ENCODE measurements around the gene AOC1.

AOC1 gene

DNA sequence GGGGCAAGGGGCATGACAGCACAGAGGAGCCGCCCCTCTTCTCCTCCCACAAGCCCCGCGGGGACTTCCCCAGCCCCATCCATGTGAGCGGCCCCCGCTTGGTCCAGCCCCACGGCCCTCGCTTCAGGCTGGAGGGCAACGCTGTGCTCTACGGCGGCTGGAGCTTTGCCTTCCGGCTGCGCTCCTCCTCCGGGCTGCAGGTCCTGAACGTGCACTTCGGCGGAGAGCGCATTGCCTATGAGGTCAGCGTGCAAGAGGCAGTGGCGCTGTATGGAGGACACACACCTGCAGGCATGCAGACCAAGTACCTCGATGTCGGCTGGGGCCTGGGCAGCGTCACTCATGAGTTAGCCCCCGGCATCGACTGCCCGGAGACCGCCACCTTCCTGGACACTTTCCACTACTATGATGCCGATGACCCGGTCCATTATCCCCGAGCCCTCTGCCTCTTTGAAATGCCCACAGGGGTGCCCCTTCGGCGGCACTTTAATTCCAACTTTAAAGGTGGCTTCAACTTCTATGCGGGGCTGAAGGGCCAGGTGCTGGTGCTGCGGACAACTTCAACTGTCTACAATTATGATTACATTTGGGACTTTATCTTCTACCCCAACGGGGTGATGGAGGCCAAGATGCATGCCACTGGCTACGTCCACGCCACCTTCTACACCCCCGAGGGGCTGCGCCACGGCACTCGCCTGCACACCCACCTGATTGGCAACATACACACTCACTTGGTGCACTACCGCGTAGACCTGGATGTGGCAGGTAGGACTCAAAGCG is 5.1 kb downstream of the AOC1 start:
- H3K9me3 Mint-ChIP-seq = peaks cover 1% of the 10 kb centered on the region
- H3K4me1 Mint-ChIP-seq = peaks cover 2% of the 10 kb centered on the region
- H3K36me3 Mint-ChIP-seq = peaks cover 2% of the 10 kb centered on the region
- peaks cover 16% of the 10 kb centered on the region for H3K27me3 Mint-ChIP-seq
- H3K4me3 Mint-ChIP-seq = no peak overlapping the region
- ATAC-seq (ENCODE audit: low read depth) (no peak), DNase-seq (ENCODE audit: low spot score in 2 of 2) (peak in 1 of 2 donors; percentile 6)
- no peak overlapping the region for H3K27ac Mint-ChIP-seq

DNA sequence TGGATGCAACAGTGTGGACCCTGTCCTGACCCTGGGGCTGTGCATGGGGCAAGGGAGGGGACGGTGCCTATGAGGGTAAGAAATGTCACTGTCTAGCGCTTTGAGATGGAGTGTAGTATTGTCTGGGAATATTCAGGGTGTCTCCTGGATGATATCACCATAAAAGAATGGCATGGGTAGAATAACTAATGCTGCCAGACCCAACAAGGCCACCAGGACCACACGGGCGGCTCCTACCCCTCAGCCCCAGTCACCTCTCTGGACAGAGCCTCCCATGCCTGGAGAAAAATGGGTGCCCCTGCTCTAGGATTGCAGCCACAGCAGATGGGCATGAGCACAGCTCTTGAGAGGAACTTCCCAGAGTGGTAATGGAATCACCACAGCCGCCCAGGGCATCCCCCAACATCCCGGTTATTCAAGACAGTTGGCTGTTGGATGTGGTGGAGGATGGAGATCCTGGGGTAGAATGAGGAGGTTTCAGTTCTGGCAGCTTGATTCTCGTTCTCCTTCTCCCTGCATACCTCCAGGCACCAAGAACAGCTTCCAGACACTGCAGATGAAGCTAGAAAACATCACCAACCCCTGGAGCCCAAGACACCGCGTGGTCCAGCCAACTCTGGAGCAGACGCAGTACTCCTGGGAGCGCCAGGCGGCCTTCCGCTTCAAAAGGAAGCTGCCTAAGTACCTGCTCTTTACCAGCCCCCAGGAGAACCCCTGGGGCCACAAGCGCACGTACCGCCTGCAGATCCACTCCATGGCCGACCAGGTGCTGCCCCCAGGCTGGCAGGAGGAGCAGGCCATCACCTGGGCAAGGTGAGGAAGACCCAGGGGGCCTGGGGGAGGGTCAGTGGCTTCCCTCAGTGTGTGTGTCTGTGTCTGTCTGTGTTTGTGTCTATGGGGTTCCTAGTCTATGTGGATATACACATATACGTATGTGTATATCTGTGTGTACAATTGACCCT is 6.2 kb downstream of the AOC1 start:
- Mint-ChIP-seq H3K27ac (no peak overlapping the region), H3K4me1 (peaks cover 2% of the 10 kb centered on the region), H3K9me3 (peaks cover 4% of the 10 kb centered on the region), H3K36me3 (peaks cover 4% of the 10 kb centered on the region), H3K27me3 (peaks cover 21% of the 10 kb centered on the region), H3K4me3 (no peak overlapping the region)
- ATAC-seq (ENCODE audit: low read depth) (no peak), DNase-seq (ENCODE audit: low spot score in 2 of 2) (no peak)

DNA sequence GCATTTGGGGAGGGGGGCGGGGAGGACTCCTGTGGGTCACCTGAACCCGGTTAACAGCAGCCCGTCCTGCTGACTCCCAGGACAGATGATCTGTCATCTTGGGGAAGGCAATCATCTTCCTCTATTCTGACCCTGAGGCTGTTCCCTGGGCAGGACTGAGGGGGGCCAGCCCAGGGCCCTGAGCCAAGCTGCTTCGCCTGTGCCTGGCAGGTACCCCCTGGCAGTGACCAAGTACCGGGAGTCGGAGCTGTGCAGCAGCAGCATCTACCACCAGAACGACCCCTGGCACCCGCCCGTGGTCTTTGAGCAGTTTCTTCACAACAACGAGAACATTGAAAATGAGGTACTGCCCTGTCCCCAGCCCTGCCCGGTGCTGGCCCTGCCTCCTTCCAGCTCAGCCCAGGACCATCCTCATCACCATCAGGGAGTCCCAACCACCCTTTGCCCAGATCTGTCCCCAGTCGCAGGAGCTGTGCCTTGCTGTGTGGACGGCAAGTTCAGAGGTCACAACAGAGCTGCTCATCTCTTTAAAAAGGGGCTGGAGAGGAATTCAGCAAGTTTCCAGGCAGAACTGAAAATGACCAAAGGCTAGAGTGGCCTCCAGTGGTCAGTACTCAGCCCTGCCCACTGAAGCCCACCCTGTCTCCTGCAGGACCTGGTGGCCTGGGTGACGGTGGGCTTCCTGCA is 8.1 kb downstream of the AOC1 start:
- ATAC-seq (ENCODE audit: low read depth) = no peak
- Mint-ChIP-seq H3K4me3 (no peak overlapping the region), H3K27me3 (peaks cover 16% of the 10 kb centered on the region), H3K9me3 (peaks cover 4% of the 10 kb centered on the region), H3K27ac (no peak overlapping the region), H3K4me1 (no peaks in the 10 kb centered on the region), H3K36me3 (peaks cover 4% of the 10 kb centered on the region)
- no peak for DNase-seq (ENCODE audit: low spot score in 2 of 2)

DNA sequence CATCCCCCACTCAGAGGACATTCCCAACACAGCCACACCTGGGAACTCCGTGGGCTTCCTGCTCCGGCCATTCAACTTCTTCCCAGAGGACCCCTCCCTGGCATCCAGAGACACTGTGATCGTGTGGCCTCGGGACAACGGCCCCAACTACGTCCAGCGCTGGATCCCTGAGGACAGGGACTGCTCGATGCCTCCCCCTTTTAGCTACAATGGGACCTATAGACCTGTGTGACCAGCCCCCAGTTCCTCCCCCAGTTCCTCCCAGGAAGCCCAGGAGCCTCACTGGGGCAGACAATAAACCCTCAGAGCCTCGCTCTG is 8.6 kb downstream of the AOC1 start:
- Mint-ChIP-seq H3K27me3 (peaks cover 14% of the 10 kb centered on the region), H3K27ac (no peak overlapping the region), H3K9me3 (peaks cover 4% of the 10 kb centered on the region), H3K4me1 (no peaks in the 10 kb centered on the region), H3K36me3 (peaks cover 4% of the 10 kb centered on the region), H3K4me3 (no peak overlapping the region)
- DNase-seq (ENCODE audit: low spot score in 2 of 2) (no peak), ATAC-seq (ENCODE audit: low read depth) (no peak)

DNA sequence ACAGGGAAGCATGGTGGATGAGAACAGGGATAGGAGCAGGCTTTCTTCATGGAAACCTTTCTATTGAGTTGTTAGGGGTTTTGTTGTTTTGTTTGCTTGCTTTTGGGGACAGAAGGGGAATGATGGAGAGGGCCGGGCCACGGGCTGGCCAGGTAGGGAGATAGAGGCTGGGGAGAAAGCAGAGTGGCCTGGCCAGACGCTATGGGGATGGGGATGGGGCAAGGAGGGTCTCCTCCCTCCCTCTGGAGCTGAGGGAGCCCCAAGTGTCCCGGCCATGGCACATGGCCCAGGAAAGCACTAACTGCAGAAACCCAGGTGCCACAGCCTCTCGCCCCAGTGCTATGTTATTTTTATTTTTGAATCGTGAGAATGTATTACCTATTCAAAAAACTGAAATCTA is 10.0 kb downstream of the AOC1 start:
- peaks cover 4% of the 10 kb centered on the region for H3K36me3 Mint-ChIP-seq
- H3K9me3 Mint-ChIP-seq = peaks cover 4% of the 10 kb centered on the region
- no peak for DNase-seq (ENCODE audit: low spot score in 2 of 2)
- no peak overlapping the region for H3K27ac Mint-ChIP-seq
- no peaks in the 10 kb centered on the region for H3K4me1 Mint-ChIP-seq
- H3K4me3 Mint-ChIP-seq = no peak overlapping the region
- ATAC-seq (ENCODE audit: low read depth) = no peak
- H3K27me3 Mint-ChIP-seq = peaks cover 12% of the 10 kb centered on the region

DNA sequence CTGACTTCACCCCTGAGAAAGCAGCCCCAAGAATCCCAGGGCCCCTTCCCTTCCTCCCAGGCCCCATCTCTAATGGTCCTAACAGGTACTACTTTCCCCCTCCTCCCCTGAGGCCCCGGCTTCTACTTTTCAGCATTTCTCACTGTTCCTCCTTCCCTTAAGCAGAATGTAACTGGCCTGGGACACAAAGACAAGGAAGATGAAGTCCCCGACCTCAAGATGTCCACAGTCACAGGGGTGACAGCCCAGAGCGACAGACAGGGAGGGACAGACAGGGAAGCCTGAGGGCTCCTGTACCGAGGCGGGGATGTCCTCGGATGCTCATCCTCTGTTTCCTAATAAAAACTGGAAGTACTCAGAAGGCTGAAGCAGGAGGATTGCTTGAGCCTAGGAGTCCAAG is 11.6 kb downstream of the AOC1 start:
- H3K4me1 Mint-ChIP-seq = no peaks in the 10 kb centered on the region
- peaks cover 10% of the 10 kb centered on the region for H3K27me3 Mint-ChIP-seq
- peaks cover 4% of the 10 kb centered on the region for H3K36me3 Mint-ChIP-seq
- peaks cover 4% of the 10 kb centered on the region for H3K9me3 Mint-ChIP-seq
- no peak overlapping the region for H3K4me3 Mint-ChIP-seq
- no peak for DNase-seq (ENCODE audit: low spot score in 2 of 2)
- no peak overlapping the region for H3K27ac Mint-ChIP-seq
- no peak for ATAC-seq (ENCODE audit: low read depth)

DNA sequence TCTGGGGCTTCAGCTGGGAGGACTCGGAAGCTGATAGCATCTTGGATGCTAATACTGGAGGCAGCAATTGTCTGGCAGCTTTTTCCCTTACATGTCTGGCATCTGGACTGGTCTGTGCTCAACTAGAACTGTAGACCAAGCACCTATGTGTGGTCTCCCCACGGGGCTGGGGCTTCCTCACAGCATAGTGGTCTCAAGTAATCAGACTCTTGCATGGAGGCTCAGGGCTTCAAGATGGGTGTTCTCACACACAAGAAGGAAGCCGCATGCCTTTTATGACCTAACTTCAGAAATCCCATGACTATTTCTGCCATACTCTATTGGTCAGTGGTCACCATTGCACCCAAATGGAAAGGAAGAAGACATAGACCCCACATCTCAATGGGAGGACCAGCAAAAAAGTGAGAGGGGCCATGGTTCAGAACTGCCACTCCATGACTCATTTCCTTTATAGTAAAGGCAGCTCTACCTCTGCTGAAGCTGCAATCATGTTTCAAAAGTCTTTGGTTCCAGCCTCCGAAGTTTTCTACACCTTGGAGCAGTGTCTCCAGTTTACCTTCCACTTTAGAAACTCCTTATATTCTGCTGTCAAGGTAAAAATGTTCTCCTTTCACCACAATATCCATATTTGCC is 14.7 kb downstream of the AOC1 start:
- ATAC-seq (ENCODE audit: low read depth) = no peak
- Mint-ChIP-seq H3K27me3 (peaks cover 9% of the 10 kb centered on the region), H3K27ac (no peak overlapping the region), H3K36me3 (peaks cover 4% of the 10 kb centered on the region), H3K4me3 (no peak overlapping the region), H3K4me1 (no peaks in the 10 kb centered on the region), H3K9me3 (peaks cover 4% of the 10 kb centered on the region)
- no peak for DNase-seq (ENCODE audit: low spot score in 2 of 2)

DNA sequence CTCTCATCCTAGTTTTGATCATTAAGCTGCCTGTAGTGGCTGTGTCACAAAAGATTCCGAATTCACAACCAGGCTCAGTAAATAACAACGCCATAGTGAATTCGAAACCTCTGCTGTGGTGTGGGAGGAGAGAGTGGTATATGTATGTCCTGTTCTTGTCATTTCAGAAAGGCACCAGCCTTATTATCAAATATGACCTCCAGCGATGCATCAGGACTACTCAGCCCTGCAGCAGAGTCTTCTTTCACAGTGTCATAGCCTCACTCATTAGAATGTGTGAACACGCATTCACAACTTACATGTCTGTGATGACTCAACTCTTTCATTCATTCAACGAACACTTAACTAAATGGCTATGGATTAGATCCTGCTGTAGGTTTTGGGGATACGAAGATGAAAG is 15.3 kb downstream of the AOC1 start:
- Mint-ChIP-seq H3K4me3 (no peak overlapping the region), H3K4me1 (no peaks in the 10 kb centered on the region), H3K27ac (no peak overlapping the region), H3K9me3 (peaks cover 2% of the 10 kb centered on the region), H3K36me3 (peaks cover 2% of the 10 kb centered on the region), H3K27me3 (peaks cover 6% of the 10 kb centered on the region)
- ATAC-seq (ENCODE audit: low read depth) (no peak), DNase-seq (ENCODE audit: low spot score in 2 of 2) (no peak)

DNA sequence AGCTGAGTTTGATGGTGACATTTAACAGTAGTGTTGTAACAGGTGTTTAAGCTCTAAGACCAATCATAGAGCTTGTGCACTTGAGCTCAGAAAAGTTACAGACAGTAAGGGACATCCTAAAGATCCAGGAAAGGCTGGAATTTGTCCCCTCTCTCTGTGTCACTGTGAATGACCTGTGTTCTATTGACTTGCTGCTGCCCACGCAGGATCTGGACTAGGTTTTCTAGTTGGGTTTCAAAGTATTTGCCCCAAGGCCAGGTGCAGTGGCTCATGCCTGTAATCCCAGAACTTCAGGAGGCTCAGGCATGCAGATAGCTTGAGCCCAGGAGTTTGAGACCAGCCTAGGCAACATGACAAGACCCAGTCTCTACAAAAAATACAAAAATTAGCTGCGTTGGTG is 17.1 kb downstream of the AOC1 start:
- Mint-ChIP-seq H3K36me3 (no peaks in the 10 kb centered on the region), H3K4me1 (no peaks in the 10 kb centered on the region), H3K27ac (no peak overlapping the region), H3K27me3 (peaks cover 4% of the 10 kb centered on the region), H3K9me3 (no peaks in the 10 kb centered on the region), H3K4me3 (no peak overlapping the region)
- ATAC-seq (ENCODE audit: low read depth) (no peak), DNase-seq (ENCODE audit: low spot score in 2 of 2) (no peak)

DNA sequence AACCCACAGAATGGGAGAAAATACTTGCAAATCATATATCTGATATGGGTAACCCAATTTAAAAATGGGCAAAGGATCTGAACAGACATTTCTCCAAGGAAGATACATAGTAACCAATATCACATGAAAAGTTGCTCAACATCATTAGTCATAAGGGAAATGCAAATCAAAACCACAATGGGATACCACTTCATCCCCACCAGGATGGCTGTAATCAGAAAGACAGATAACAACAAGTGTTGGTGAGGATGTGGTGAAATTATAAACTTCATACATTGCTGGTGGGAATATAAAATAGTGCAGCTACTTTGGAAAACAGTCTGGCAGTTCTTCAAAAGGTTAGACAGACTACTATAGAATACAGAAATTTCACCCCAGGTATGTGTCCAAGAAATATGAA is 19.3 kb downstream of the AOC1 start:
- ATAC-seq (ENCODE audit: low read depth) (no peak), DNase-seq (ENCODE audit: low spot score in 2 of 2) (no peak)
- peaks cover 2% of the 10 kb centered on the region for H3K27me3 Mint-ChIP-seq
- H3K9me3 Mint-ChIP-seq = no peaks in the 10 kb centered on the region
- no peaks in the 10 kb centered on the region for H3K36me3 Mint-ChIP-seq
- no peak overlapping the region for H3K27ac Mint-ChIP-seq
- H3K4me3 Mint-ChIP-seq = no peak overlapping the region
- H3K4me1 Mint-ChIP-seq = peaks cover 7% of the 10 kb centered on the region

DNA sequence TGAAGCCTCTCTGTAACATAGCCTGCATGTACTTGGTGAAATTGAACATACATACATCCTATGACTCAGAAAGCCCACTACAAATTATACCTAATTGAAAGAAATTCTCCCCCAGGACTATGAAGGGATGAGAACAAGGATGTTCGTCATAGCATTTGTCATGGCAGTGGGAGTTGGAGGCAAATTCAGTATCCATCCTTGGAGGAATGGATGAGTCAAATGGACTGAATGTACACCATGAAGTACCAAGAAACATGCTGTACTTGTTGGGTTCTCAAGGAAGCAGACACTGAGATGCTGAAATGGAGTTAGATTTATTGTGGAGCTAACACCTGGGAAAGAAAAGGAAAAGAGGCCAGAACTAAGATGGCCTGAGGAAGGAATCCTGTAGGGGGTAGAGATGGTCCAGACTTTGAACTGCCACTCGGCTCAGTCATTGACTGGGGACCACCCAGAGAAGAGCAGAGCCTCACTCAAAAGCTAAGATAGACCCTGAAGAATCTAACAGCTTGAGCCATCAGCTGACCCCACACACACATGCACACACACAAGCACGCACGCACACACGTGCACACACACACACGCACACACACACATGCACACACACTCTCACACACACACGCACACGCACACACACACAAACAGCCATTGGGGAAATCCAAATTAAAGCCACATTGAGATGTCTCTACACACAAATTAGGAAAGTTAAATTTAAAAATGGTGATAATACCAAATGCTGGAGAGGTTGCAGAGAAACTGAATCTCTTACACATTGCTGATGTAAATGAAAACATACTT is 22.3 kb downstream of the AOC1 start:
- Mint-ChIP-seq H3K4me3 (no peak overlapping the region), H3K27ac (no peak overlapping the region), H3K27me3 (peaks cover 2% of the 10 kb centered on the region), H3K36me3 (no peaks in the 10 kb centered on the region), H3K9me3 (peaks cover 5% of the 10 kb centered on the region), H3K4me1 (peaks cover 15% of the 10 kb centered on the region)
- DNase-seq (ENCODE audit: low spot score in 2 of 2) (peak in 1 of 2 donors; percentile 0), ATAC-seq (ENCODE audit: low read depth) (no peak)

DNA sequence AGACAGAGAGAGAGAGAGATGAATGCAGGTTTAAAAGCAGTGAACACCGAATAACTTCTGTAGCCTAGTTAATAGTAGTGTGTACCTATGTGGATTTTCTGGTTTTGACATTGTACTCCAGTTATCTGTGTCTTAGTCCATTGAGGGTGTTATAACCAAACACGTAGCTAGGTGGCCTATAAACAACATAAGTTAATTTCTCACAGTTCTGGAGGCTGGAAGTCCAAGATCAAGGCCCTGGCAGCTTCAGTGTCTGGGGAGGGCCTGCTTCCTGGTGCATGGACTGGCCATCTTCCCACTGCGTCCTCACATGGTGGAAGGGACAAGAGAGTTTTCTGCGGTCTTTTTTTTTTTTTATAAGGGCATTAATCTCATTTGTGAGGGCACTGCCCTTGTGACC is 23.5 kb downstream of the AOC1 start:
- H3K9me3 Mint-ChIP-seq = peaks cover 14% of the 10 kb centered on the region
- DNase-seq (ENCODE audit: low spot score in 2 of 2) (peak in 1 of 2 donors; percentile 6), ATAC-seq (ENCODE audit: low read depth) (no peak)
- no peak overlapping the region for H3K27ac Mint-ChIP-seq
- H3K27me3 Mint-ChIP-seq = peaks cover 2% of the 10 kb centered on the region
- peaks cover 7% of the 10 kb centered on the region for H3K36me3 Mint-ChIP-seq
- H3K4me1 Mint-ChIP-seq = peaks cover 15% of the 10 kb centered on the region
- no peak overlapping the region for H3K4me3 Mint-ChIP-seq

DNA sequence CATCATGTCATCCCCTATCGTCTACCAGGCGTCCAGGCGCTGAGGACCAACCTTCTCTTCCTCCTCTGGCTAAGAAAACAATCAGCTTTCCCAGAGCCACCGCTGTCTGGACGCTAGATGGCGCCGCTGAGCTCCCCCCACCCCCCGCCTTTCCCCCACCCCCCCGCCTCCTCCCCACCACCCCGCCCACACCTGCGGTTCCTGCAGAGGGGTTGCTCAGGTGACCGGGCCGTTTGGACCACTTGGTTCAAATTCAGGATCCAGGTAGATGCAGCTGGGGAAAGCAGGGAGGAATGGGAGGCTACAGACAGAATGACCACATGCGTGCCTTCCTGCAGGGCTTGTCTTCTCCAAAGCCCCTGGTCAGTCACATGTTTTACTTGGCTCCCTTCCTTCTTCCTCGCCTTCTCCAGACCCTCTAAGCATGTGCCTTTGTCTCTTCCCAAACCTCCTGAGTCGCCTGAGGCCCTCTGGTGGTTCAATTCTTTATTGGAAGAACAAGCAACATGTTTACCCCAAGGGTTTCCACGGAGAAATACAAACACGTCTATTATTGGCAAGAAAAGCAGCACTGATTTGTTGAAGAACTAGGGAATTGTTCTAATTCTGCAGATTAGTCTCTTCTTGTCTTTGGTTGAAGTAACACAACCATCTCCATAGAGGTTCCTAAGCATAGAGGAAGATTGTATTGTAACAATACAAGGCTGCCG is 24.7 kb downstream of the AOC1 start:
- Mint-ChIP-seq H3K36me3 (peaks cover 9% of the 10 kb centered on the region), H3K9me3 (peaks cover 17% of the 10 kb centered on the region), H3K27me3 (peaks cover 2% of the 10 kb centered on the region), H3K4me1 (peaks cover 15% of the 10 kb centered on the region), H3K4me3 (peak overlapping the region; percentile 55), H3K27ac (peak overlapping the region; percentile 63)
- DNase-seq (ENCODE audit: low spot score in 2 of 2) (peak; percentile 14 to 24), ATAC-seq (ENCODE audit: low read depth) (peak; percentile 63)
